H1 (cell line): Measurements from ENCODE around the gene SLC30A7. TPM values are rescaled to one million over a fixed set of nuclear protein-coding genes. Genes with fewer than 3 reads are reported as not detected.

ENCODE experiments used
- CTCF ChIA-PET: fragments of 300-600 bp; sonication (Branson Sonifier 250); formaldehyde crosslinking; loops from one replicate; lab custom pipeline; 2021; ENCODE audit not compliant: partially characterized antibody; lab: Charles Lee
- POLR2A ChIA-PET: fragments of 300-600 bp; sonication (Branson Sonifier 250); formaldehyde crosslinking; loops from one replicate; lab custom pipeline; 2021; ENCODE audit warnings: inconsistent platforms; ENCODE audit not compliant: partially characterized antibody; lab: Charles Lee
- DNase-seq, 2 experiments: peaks; one replicate each; pipeline versions ENCODE4 v3.0.0 to v3.0.0-alpha.2; 2010 to 2022; ENCODE audit warnings: low spot score in 2 of 2, low read depth in 1 of 2, mixed read lengths in 1 of 2
- FAIRE-seq: peaks from 2 replicates; lab custom pipeline; 2011; peaks lifted over from hg19 to GRCh38; lab: Jason Lieb, UNC
- H2AFZ ChIP-seq: 2 replicates; pipeline ENCODE4 v1.8.1; 2012; ENCODE audit warnings: low read length, inconsistent platforms
- H2AK5ac ChIP-seq: 2 replicates; pipeline ENCODE4 v1.6.1; 2013; ENCODE audit warnings: low read depth, low read length
- H2BK120ac ChIP-seq: replicated peaks from 2 replicates; pipeline ENCODE3; 2013; ENCODE audit warnings: low read depth, low read length, inconsistent platforms
- H2BK12ac ChIP-seq: 2 replicates; pipeline ENCODE4 v1.6.1; 2013; ENCODE audit warnings: low read depth, low read length
- H2BK15ac ChIP-seq: 2 replicates; pipeline ENCODE4 v1.6.1; 2013; ENCODE audit warnings: low read length
- H2BK20ac ChIP-seq: 2 replicates; pipeline ENCODE4 v1.6.1; 2013; ENCODE audit warnings: low read length
- H2BK5ac ChIP-seq: 2 replicates; pipeline ENCODE4 v1.6.1; 2013; ENCODE audit warnings: low read depth, low read length
- H3K14ac ChIP-seq: 2 replicates; pipeline ENCODE4 v1.6.1; 2013; ENCODE audit warnings: inconsistent platforms; ENCODE audit not compliant: insufficient read length
- H3K18ac ChIP-seq: 2 replicates; pipeline ENCODE4 v1.6.1; 2013; ENCODE audit warnings: low read length; ENCODE audit errors: extremely low read depth
- H3K23ac ChIP-seq: 2 replicates; pipeline ENCODE4 v1.6.1; 2013; ENCODE audit warnings: inconsistent platforms; ENCODE audit not compliant: insufficient read length
- H3K23me2 ChIP-seq: 2 replicates; pipeline ENCODE4 v1.6.1; 2013; ENCODE audit warnings: low read depth, low read length
- H3K27ac ChIP-seq: 2 replicates; pipeline ENCODE4 v1.6.1; 2011; ENCODE audit warnings: low read depth, low read length, inconsistent platforms
- H3K27me3 ChIP-seq, 4 experiments: replicated peaks in 1 of 4; 1 replicate in 1 of 4; 2 replicates in 3 of 4; pipeline versions ENCODE4 v1.6.1 to v1.8.1; 2011 to 2013; ENCODE audit warnings: low read length in 3 of 4, mild to moderate bottlenecking in 3 of 4, inconsistent platforms in 2 of 4, mixed read lengths in 2 of 4, moderate library complexity in 1 of 4; ENCODE audit not compliant: control insufficient read depth in 3 of 4, insufficient read depth in 3 of 4; ENCODE audit errors: extremely low read depth in 1 of 4
- H3K36me3 ChIP-seq, 4 experiments: 2 replicates each; pipeline versions ENCODE4 v1.6.1 to v1.8.1; 2011 to 2013; ENCODE audit warnings: mild to moderate bottlenecking in 4 of 4, low read length in 3 of 4, moderate library complexity in 2 of 4, control low read depth in 1 of 4, inconsistent platforms in 1 of 4; ENCODE audit not compliant: insufficient read depth in 4 of 4, control insufficient read depth in 2 of 4
- H3K4ac ChIP-seq: replicated peaks from 2 replicates; pipeline ENCODE3; 2013; ENCODE audit warnings: low read length, low read depth, mixed read lengths, inconsistent platforms; ENCODE audit not compliant: insufficient read length
- H3K4me1 ChIP-seq, 4 experiments: replicated peaks in 1 of 4; 1 replicate in 1 of 4; 2 replicates in 3 of 4; pipeline versions ENCODE4 v1.6.1 to v1.8.1; 2011 to 2013; ENCODE audit warnings: low read length in 3 of 4, inconsistent platforms in 2 of 4, mixed read lengths in 1 of 4; ENCODE audit not compliant: insufficient read depth in 4 of 4, control insufficient read depth in 3 of 4
- H3K4me2 ChIP-seq, 2 experiments: 2 replicates each; pipeline versions ENCODE4 v1.6.1 to v1.8.1; 2011 to 2013; ENCODE audit warnings: low read depth in 2 of 2, low read length in 2 of 2, control low read depth in 1 of 2, inconsistent platforms in 1 of 2, mild to moderate bottlenecking in 1 of 2; ENCODE audit not compliant: insufficient read depth in 1 of 2
- H3K4me3 ChIP-seq, 4 experiments: fragments of 200-600, 300-600 bp in 1 of 4; sonication (generic), shearing (Covaris generic), sonication (Bioruptor Twin) in 1 of 4; 2 replicates each; pipeline versions ENCODE4 v1.5.1 to v1.8.1; 2011 to 2016; ENCODE audit warnings: low read length in 4 of 4, low read depth in 3 of 4, control low read depth in 2 of 4, inconsistent platforms in 2 of 4, mild to moderate bottlenecking in 2 of 4, mixed read lengths in 1 of 4, moderate library complexity in 1 of 4; ENCODE audit not compliant: insufficient read depth in 2 of 4; ENCODE audit errors: extremely low read depth in 1 of 4
- H3K56ac ChIP-seq: replicated peaks from 2 replicates; pipeline ENCODE3; 2013; ENCODE audit warnings: low read depth, mild to moderate bottlenecking, mixed read lengths, low read length, inconsistent platforms; ENCODE audit not compliant: insufficient read length
- H3K79me1 ChIP-seq: 2 replicates; pipeline ENCODE4 v1.6.1; 2013; ENCODE audit warnings: low read depth, low read length, control low read depth
- H3K79me2 ChIP-seq, 2 experiments: 2 replicates each; pipeline versions ENCODE4 v1.6.1 to v1.8.1; 2012 to 2013; ENCODE audit warnings: low read length in 2 of 2, mild to moderate bottlenecking in 2 of 2, inconsistent platforms in 1 of 2; ENCODE audit not compliant: insufficient read depth in 2 of 2, control insufficient read depth in 1 of 2
- H3K9ac ChIP-seq, 4 experiments: replicated peaks in 1 of 4; 1 replicate in 1 of 4; 2 replicates in 3 of 4; pipeline versions ENCODE4 v1.6.1 to v1.8.1; 2011 to 2013; ENCODE audit warnings: low read depth in 3 of 4, low read length in 3 of 4, control low read depth in 2 of 4, mild to moderate bottlenecking in 2 of 4, moderate library complexity in 2 of 4, inconsistent platforms in 1 of 4; ENCODE audit errors: extremely low read depth in 1 of 4
- H3K9me3 ChIP-seq, 2 experiments: 2 replicates each; pipeline versions ENCODE4 v1.6.1 to v1.8.1; 2012 to 2013; ENCODE audit warnings: mild to moderate bottlenecking in 2 of 2, moderate library complexity in 2 of 2, control low read depth in 1 of 2, inconsistent platforms in 1 of 2, low read depth in 1 of 2, low read length in 1 of 2, mixed read lengths in 1 of 2; ENCODE audit not compliant: insufficient read depth in 2 of 2
- H4K20me1 ChIP-seq, 2 experiments: replicated peaks in 1 of 2; 2 replicates each; pipeline versions ENCODE3 to v1.8.1; 2011 to 2013; ENCODE audit warnings: inconsistent platforms in 2 of 2, low read length in 2 of 2, mild to moderate bottlenecking in 1 of 2; ENCODE audit not compliant: insufficient read depth in 2 of 2, control insufficient read depth in 1 of 2
- H4K5ac ChIP-seq: 2 replicates; pipeline ENCODE4 v1.6.1; 2013; ENCODE audit warnings: low read length, low read depth, mixed read lengths, inconsistent platforms; ENCODE audit not compliant: insufficient read length
- H4K8ac ChIP-seq: 2 replicates; pipeline ENCODE4 v1.8.0; 2013; ENCODE audit warnings: mild to moderate bottlenecking, moderate library complexity, low read length, inconsistent platforms; ENCODE audit not compliant: insufficient read depth; ENCODE audit errors: extremely low read depth
- H4K91ac ChIP-seq: replicated peaks from 2 replicates; pipeline ENCODE3; 2013; ENCODE audit warnings: low read length, mixed read lengths, inconsistent platforms; ENCODE audit not compliant: insufficient read length
- ASH2L ChIP-seq: fragments of 200-600, 300-600 bp; sonication (generic); IDR thresholded peaks from one replicate; pipeline ENCODE4 v1.7.1; 2017; ENCODE audit warnings: low read length
- ATF3 ChIP-seq: IDR thresholded peaks from 2 replicates; pipeline ENCODE4 v1.6.1; 2011; ENCODE audit warnings: low read depth, mild to moderate bottlenecking, low read length; ENCODE audit not compliant: insufficient read depth
- CBX8 ChIP-seq: fragments of 300-800, 300-1000 bp; sonication (generic); IDR thresholded peaks from 2 replicates; pipeline ENCODE4 v1.7.1; 2016; ENCODE audit warnings: low read depth, low read length, borderline replicate concordance
- CHD1 ChIP-seq: IDR thresholded peaks from 2 replicates; pipeline ENCODE4 v1.6.1; 2012; ENCODE audit warnings: low read depth, low read length, improper control_type of control experiment
- EGR1 ChIP-seq: IDR thresholded peaks from 2 replicates; pipeline ENCODE4 v1.6.1; 2011; ENCODE audit warnings: low read depth, low read length, borderline replicate concordance
- EP300 ChIP-seq, 2 experiments: IDR thresholded peaks; 1 replicate in 1 of 2; 2 replicates in 1 of 2; pipeline ENCODE4 v1.6.1; 2011 to 2012; ENCODE audit warnings: low read depth in 2 of 2, low read length in 2 of 2, mild to moderate bottlenecking in 2 of 2, borderline replicate concordance in 1 of 2, inconsistent platforms in 1 of 2, moderate library complexity in 1 of 2
- GABPA ChIP-seq: IDR thresholded peaks from 2 replicates; pipeline ENCODE4 v1.6.1; 2011; ENCODE audit warnings: mild to moderate bottlenecking, low read length, moderate library complexity, borderline replicate concordance; ENCODE audit not compliant: insufficient read depth
- GTF2F1 ChIP-seq: IDR thresholded peaks from 2 replicates; pipeline ENCODE4 v1.6.1; 2012; ENCODE audit warnings: low read depth, low read length, improper control_type of control experiment, borderline replicate concordance
- KDM1A ChIP-seq: fragments of 200-600, 300-600 bp; sonication (generic); IDR thresholded peaks from 2 replicates; pipeline ENCODE4 v1.7.1; 2016; ENCODE audit warnings: mild to moderate bottlenecking, low read length, borderline replicate concordance
- KDM5A ChIP-seq: fragments of 200-600 bp; IDR thresholded peaks from 2 replicates; pipeline ENCODE4 v1.7.1; 2012; ENCODE audit warnings: mild to moderate bottlenecking, low read length, inconsistent platforms, mixed read lengths
- MAX ChIP-seq: IDR thresholded peaks from 2 replicates; pipeline ENCODE4 v1.6.1; 2012; ENCODE audit warnings: inconsistent platforms
- SIRT6 ChIP-seq: IDR thresholded peaks from one replicate; pipeline ENCODE4 v1.7.1; 2012; ENCODE audit warnings: low read length, inconsistent platforms
- TBP ChIP-seq: IDR thresholded peaks from 2 replicates; pipeline ENCODE4 v1.6.1; 2011; ENCODE audit warnings: low read depth, low read length, improper control_type of control experiment
- TCF12 ChIP-seq: IDR thresholded peaks from 2 replicates; pipeline ENCODE4 v1.6.1; 2011; ENCODE audit warnings: low read depth, mild to moderate bottlenecking, low read length
- WGBS, 2 experiments: shearing (Covaris generic) in 1 of 2; methylation state at CpG; one replicate each; pipeline versions ENCODE4 v1.1.6 to v1.1.7; 2013 to 2015; ENCODE audit warnings: low lambda C conversion rate in 2 of 2, mixed read lengths in 2 of 2, inconsistent platforms in 1 of 2, low coverage in 1 of 2, missing lambda C conversion rate in 1 of 2; ENCODE audit not compliant: insufficient replicate concordance in 2 of 2, insufficient coverage in 1 of 2, insufficient read length in 1 of 2; ENCODE audit errors: extremely low coverage in 1 of 2, missing lambda C conversion rate in 1 of 2; 5-methylcytosine and 5-hydroxymethylcytosine counted together
- polyA plus RNA-seq, 7 experiments: library from polyadenylated mRNA; depleted of rRNA in 3 of 7; stranded (reverse) in 5 of 7; unstranded in 2 of 7; fragments of >200 nt in 5 of 7; fragments of 200-250 nt in 2 of 7; gene quantifications; 1 replicate in 5 of 7; 2 replicates in 1 of 7; 4 replicates in 1 of 7; pipeline versions ENCODE4 v1.2.1 to v1.2.3, GENCODE V29; 2011 to 2013; ENCODE audit warnings: missing spikeins in 2 of 7, mixed read lengths in 2 of 7
- total RNA-seq: library from RNA; stranded (reverse); fragmentation: NEBNext Ultra II Directional; extraction: Animal tissue kit (Norgen Biotek cat#: 25700); gene quantifications from 2 replicates; pipeline ENCODE4 v1.2.1, GENCODE V29; 2021

The SLC30A7 gene
- total and polyA plus RNA-seq, 2 of the 8 experiments (the other 6 are each of a cell fraction or from before 2014, with no cell fraction given) = 5.5 to 22.1 TPM

GRCh38 chr1:100904528-100904927, 8.6 kb downstream of the SLC30A7 start:
- Histone ChIP-seq H4K20me1 (peaks cover 0 to 7% of the 10 kb centered on the region in 2 experiments), H2BK120ac (no peak overlapping the region), H4K91ac (no peak overlapping the region), H3K79me1 (no peaks in the 10 kb centered on the region), H2BK15ac (no peak overlapping the region), H3K56ac (no peak overlapping the region), H2BK12ac (no peak overlapping the region), H3K14ac (no peak overlapping the region), H3K27ac (no peak overlapping the region), H4K8ac (no peak overlapping the region)
- CTCF ChIA-PET = interaction anchor here (0.6 kb wide), 1 partner anchor 65 kb away, joined by 4 read pairs; no protein-coding TSS in a partner anchor
- no peak for FAIRE-seq
- TF ChIP-seq CBX8 (no peak), TBP (no peak), ATF3 (no peak), EP300 (IDR thresholded peaks at IDR 0.05; ENCODE audit: borderline replicate concordance in 1 of 2, low read depth in 2 of 2, low read length in 2 of 2) (no peak), SIRT6 (no peak), KDM5A (no peak), EGR1 (no peak), GTF2F1 (no peak), GABPA (no peak), TCF12 (no peak), MAX (no peak), ASH2L (no peak), CHD1 (no peak), KDM1A (no peak)
- TF ChIP-seq, all 59 proteins: peak for 0
- peaks cover 0 to 20% of the 10 kb centered on the region in 2 experiments; a peak in 3 of 4 replicates for H3K79me2 ChIP-seq
- no peak for DNase-seq
- no peak overlapping the region for H2BK5ac ChIP-seq
- no peak overlapping the region for H3K4me2 ChIP-seq
- H2AFZ ChIP-seq = no peak overlapping the region
- no peak overlapping the region for H3K9ac ChIP-seq
- no peak overlapping the region for H2AK5ac ChIP-seq
- H3K18ac ChIP-seq = no peak overlapping the region
- no peak overlapping the region for H2BK20ac ChIP-seq
- H3K4me1 ChIP-seq = no peaks in the 10 kb centered on the region
- H4K5ac ChIP-seq = no peak overlapping the region
- H3K27me3 ChIP-seq = no peaks in the 10 kb centered on the region
- H3K23ac ChIP-seq = no peak overlapping the region
- no peaks in the 10 kb centered on the region for H3K9me3 ChIP-seq
- POLR2A ChIA-PET = no interaction called here
- H3K4ac ChIP-seq = no peak overlapping the region
- no peaks in the 10 kb centered on the region for H3K23me2 ChIP-seq
- no peak overlapping the region for H3K4me3 ChIP-seq
- peaks cover 3 to 46% (median 19%) of the 10 kb centered on the region in 4 experiments; a peak in 7 of 8 replicates for H3K36me3 ChIP-seq
- WGBS, 2 experiments = 94% methylated on average over 2 of the region's 2 CpGs; no CpG with 5 or more reads in 1 of the 2 experiments
